ENCODE measurements around the gene CEP95.
"Not testable (repeated sequence)": the region's sequence is repeated elsewhere in the genome, so short reads cannot be mapped to it uniquely, and the experiment has no call there.

CEP95 gene

DNA sequence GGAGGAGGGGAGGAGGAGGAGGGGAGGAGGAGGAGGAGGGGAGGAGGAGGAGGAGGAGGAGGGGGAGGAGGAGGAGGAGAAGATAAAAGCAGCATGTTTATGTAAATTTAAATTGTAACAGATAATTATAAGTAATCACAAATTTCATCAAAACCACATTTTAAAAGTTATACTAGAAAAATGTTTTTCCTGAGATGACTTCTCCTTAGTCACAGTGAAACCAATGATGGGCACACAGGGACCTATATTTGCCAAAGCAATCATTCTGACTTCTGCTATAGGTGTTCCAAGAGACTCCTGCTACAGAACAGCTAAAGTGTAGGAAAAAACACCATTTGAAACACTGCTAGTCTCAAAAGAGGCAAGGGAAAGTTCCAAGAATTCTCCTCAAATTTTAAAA, 66.4 kb downstream of the CEP95 start:
- Histone ChIP-seq H3K9ac (ENCODE audit: low read length in 2 of 2) (peak overlapping the region in 1 of 2 donors; percentile 37), H3K9me3 (ENCODE audit: control insufficient read depth in 2 of 2, low read length in 2 of 2) (no peaks in the 10 kb centered on the region), H3K4me3 (ENCODE audit: low read length in 2 of 2) (no peak overlapping the region), H3K4me1 (ENCODE audit: control insufficient read depth, insufficient read depth, low read length) (peaks cover 5% of the 10 kb centered on the region), H3K36me3 (ENCODE audit: control insufficient read depth in 2 of 2, insufficient read depth in 2 of 2, low read length in 2 of 2) (peaks cover 9 to 17% of the 10 kb centered on the region in 2 donors), H3K27me3 (ENCODE audit: control insufficient read depth in 1 of 2, insufficient read depth in 2 of 2, low read length in 2 of 2) (no peaks in the 10 kb centered on the region), H3K27ac (ENCODE audit: low read length) (no peak overlapping the region)

- H3K36me3 ChIP-seq (ENCODE audit: control insufficient read depth in 2 of 2, insufficient read depth in 2 of 2, low read length in 2 of 2): peaks cover 12 to 15% of the 10 kb centered on the region in 2 donors
- peaks cover 5% of the 10 kb centered on the region for H3K4me1 ChIP-seq (ENCODE audit: control insufficient read depth, insufficient read depth, low read length)
- no peak overlapping the region for H3K9ac ChIP-seq (ENCODE audit: low read length in 2 of 2)
- H3K27ac ChIP-seq (ENCODE audit: low read length): no peak overlapping the region
- no peaks in the 10 kb centered on the region for H3K27me3 ChIP-seq (ENCODE audit: control insufficient read depth in 1 of 2, insufficient read depth in 2 of 2, low read length in 2 of 2)
- H3K9me3 ChIP-seq (ENCODE audit: control insufficient read depth in 2 of 2, low read length in 2 of 2): no peaks in the 10 kb centered on the region
- H3K4me3 ChIP-seq (ENCODE audit: low read length in 2 of 2): no peak overlapping the region
These were observed 67.9 kb downstream of the CEP95 start for GRCh38 chr17:64574646-64575045.

DNA sequence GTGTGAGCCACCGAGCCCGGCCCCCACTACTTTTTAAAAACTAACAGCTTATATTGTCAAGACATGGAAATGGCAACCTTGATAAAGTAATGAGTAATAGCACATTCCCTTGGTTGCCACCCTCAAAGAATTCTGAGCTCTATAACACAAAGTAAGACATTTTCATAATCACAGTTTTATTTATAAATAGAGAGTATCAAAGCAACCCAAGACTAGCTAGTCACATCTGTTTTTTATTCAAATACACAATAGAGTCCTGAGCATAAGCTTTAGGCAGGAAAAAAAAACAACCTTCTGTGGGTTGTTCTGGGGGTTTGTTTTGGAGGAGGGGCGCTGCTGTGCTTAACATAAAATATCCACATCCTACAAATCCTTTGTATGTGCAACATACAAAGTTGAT, 68.7 kb downstream of the CEP95 start:
- Histone ChIP-seq H3K36me3 (ENCODE audit: control insufficient read depth in 2 of 2, insufficient read depth in 2 of 2, low read length in 2 of 2) (peaks cover 14 to 15% of the 10 kb centered on the region in 2 donors), H3K27ac (ENCODE audit: low read length) (no peak overlapping the region), H3K4me1 (ENCODE audit: control insufficient read depth, insufficient read depth, low read length) (peaks cover 5% of the 10 kb centered on the region), H3K27me3 (ENCODE audit: control insufficient read depth in 1 of 2, insufficient read depth in 2 of 2, low read length in 2 of 2) (no peaks in the 10 kb centered on the region), H3K9me3 (ENCODE audit: control insufficient read depth in 2 of 2, low read length in 2 of 2) (no peaks in the 10 kb centered on the region), H3K9ac (ENCODE audit: low read length in 2 of 2) (no peak overlapping the region), H3K4me3 (ENCODE audit: low read length in 2 of 2) (no peak overlapping the region)

GRCh38 chr17:64577025-64577424, 70.2 kb downstream of the CEP95 start:
- H3K9me3 ChIP-seq (ENCODE audit: control insufficient read depth in 2 of 2, low read length in 2 of 2); H3K27me3 ChIP-seq (ENCODE audit: control insufficient read depth in 1 of 2, insufficient read depth in 2 of 2, low read length in 2 of 2); H3K9ac ChIP-seq (ENCODE audit: low read length in 2 of 2); H3K4me3 ChIP-seq (ENCODE audit: low read length in 2 of 2); H3K27ac ChIP-seq (ENCODE audit: low read length); H3K4me1 ChIP-seq (ENCODE audit: control insufficient read depth, insufficient read depth, low read length): not testable (repeated sequence)
- peaks cover 12 to 22% of the 10 kb centered on the region in 2 donors for H3K36me3 ChIP-seq (ENCODE audit: control insufficient read depth in 2 of 2, insufficient read depth in 2 of 2, low read length in 2 of 2)

DNA sequence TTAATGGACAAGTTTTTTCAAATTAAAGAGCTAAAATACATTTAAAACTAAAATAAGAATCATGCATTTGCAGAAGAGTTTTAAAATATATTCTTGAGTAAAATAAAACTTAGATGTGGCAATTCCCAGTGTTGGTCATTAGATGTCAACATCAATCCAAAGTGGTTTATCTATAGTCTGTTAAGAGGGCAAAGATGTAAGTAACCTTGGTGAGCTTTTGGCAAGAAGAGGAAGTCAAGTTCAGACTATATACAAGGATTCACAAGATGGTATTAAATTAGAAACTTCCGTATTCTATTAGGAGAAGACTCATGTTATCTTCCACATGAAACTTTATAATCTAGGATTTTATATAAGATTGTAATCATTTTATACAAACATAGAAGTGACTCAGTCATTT, 73.1 kb downstream of the CEP95 start:
- Histone ChIP-seq H3K27ac (ENCODE audit: low read length) (no peak overlapping the region), H3K4me3 (ENCODE audit: low read length in 2 of 2) (no peak overlapping the region), H3K9ac (ENCODE audit: low read length in 2 of 2) (no peak overlapping the region), H3K27me3 (ENCODE audit: control insufficient read depth in 1 of 2, insufficient read depth in 2 of 2, low read length in 2 of 2) (no peaks in the 10 kb centered on the region), H3K36me3 (ENCODE audit: control insufficient read depth in 2 of 2, insufficient read depth in 2 of 2, low read length in 2 of 2) (peaks cover 21 to 30% of the 10 kb centered on the region in 2 donors), H3K4me1 (ENCODE audit: control insufficient read depth, insufficient read depth, low read length) (no peaks in the 10 kb centered on the region), H3K9me3 (ENCODE audit: control insufficient read depth in 2 of 2, low read length in 2 of 2) (no peaks in the 10 kb centered on the region)

DNA sequence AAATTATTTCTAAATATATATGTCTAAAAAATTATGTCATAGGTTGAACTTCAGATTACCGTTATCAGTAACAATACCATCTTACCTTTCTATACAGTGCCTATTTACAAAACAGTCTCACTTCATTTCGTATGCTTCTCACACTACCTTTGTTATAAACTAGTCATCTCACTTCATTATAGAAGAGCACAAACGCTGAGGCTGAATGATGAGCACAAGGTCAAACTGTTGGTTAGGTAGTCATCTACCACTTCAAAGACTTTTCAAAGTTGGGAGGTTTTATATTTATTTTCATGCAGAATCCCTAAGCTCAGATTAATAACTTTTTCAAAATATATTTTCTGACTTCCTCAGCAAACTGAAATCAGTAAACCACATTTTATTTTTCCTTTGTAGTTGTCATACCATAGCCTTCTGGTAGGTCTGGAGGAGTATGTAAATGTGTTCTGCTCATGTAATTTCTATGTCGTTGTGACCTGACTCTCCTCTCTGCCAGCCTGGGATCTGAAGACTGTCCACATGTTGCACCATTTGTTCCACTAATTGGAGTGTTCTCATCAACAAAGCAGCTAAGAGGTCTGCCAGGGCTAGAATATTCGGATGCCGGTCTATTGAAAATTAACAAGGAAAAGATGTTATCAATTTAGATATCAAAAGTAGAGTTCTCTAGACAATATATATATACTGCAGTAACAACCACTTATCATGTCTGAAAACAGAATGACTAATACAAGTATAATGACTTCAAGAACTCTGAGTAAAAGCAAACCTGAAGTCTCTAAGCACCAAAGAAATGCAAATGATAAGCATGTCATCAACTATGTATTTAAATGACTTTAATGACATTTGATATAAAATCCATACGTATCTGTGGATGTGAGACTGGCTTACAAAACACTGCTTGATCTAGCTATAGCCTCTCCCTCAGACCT, 73.9 kb downstream of the CEP95 start:
- Histone ChIP-seq H3K27me3 (ENCODE audit: control insufficient read depth in 1 of 2, insufficient read depth in 2 of 2, low read length in 2 of 2) (no peaks in the 10 kb centered on the region), H3K4me3 (ENCODE audit: low read length in 2 of 2) (no peak overlapping the region), H3K27ac (ENCODE audit: low read length) (no peak overlapping the region), H3K9me3 (ENCODE audit: control insufficient read depth in 2 of 2, low read length in 2 of 2) (no peaks in the 10 kb centered on the region), H3K36me3 (ENCODE audit: control insufficient read depth in 2 of 2, insufficient read depth in 2 of 2, low read length in 2 of 2) (peaks cover 21 to 30% of the 10 kb centered on the region in 2 donors), H3K4me1 (ENCODE audit: control insufficient read depth, insufficient read depth, low read length) (no peaks in the 10 kb centered on the region), H3K9ac (ENCODE audit: low read length in 2 of 2) (no peak overlapping the region)

DNA sequence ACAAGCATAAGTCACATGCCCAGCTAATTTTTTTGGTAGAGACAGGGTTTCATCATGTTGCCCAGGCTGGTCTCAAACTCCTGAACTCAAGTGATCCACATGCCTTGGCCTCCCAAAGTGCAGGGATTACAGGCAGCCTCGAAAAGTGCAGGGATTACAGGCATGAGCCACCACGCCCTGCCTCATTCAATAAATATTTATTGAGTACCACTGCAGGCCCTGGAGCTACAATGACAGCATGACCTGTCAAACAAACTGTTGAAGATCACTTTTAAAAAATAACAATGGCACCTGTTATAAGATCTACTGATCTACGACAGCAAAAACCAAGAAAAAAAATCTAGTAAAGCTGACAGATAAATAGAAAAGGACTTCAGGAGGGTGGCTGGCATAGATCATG, 76.3 kb downstream of the CEP95 start:
- Histone ChIP-seq H3K4me1 (ENCODE audit: control insufficient read depth, insufficient read depth, low read length) (no peaks in the 10 kb centered on the region), H3K9ac (ENCODE audit: low read length in 2 of 2) (no peak overlapping the region), H3K9me3 (ENCODE audit: control insufficient read depth in 2 of 2, low read length in 2 of 2) (no peaks in the 10 kb centered on the region), H3K36me3 (ENCODE audit: control insufficient read depth in 2 of 2, insufficient read depth in 2 of 2, low read length in 2 of 2) (peaks cover 18 to 27% of the 10 kb centered on the region in 2 donors), H3K27me3 (ENCODE audit: control insufficient read depth in 1 of 2, insufficient read depth in 2 of 2, low read length in 2 of 2) (no peaks in the 10 kb centered on the region), H3K4me3 (ENCODE audit: low read length in 2 of 2) (no peak overlapping the region), H3K27ac (ENCODE audit: low read length) (no peak overlapping the region)

DNA sequence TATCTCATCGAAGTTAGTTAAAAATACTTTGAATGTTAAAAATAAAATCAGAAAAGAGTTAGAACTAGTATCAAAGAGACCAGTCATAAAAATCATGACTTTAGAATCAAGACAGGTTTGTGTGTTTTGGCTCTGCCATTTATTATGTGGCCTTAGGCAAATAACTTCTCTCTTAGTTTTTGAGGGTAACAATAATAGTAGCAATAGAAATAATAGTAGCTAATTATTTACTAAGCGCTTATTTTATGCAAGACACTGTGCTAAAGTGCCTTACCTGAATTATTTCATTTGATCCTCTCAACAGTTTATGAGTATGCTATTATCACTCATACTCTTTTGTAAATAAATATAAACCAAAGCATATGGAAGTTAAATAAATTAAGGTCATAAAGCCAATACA, 78.4 kb downstream of the CEP95 start:
- Histone ChIP-seq H3K27me3 (ENCODE audit: control insufficient read depth in 1 of 2, insufficient read depth in 2 of 2, low read length in 2 of 2) (no peaks in the 10 kb centered on the region), H3K9me3 (ENCODE audit: control insufficient read depth in 2 of 2, low read length in 2 of 2) (no peaks in the 10 kb centered on the region), H3K36me3 (ENCODE audit: control insufficient read depth in 2 of 2, insufficient read depth in 2 of 2, low read length in 2 of 2) (peaks cover 18 to 23% of the 10 kb centered on the region in 2 donors), H3K4me3 (ENCODE audit: low read length in 2 of 2) (no peak overlapping the region), H3K9ac (ENCODE audit: low read length in 2 of 2) (no peak overlapping the region), H3K27ac (ENCODE audit: low read length) (no peak overlapping the region), H3K4me1 (ENCODE audit: control insufficient read depth, insufficient read depth, low read length) (no peaks in the 10 kb centered on the region)
